ENCODE results near the gene MRAP. TPM values are rescaled to one million over a fixed set of nuclear protein-coding genes. Genes with fewer than 3 reads are reported as not detected.

The MRAP gene
- total and polyA plus RNA-seq, 9 of the 15 experiments (the other 6 are each of a cell fraction or from before 2014, with no cell fraction given): 0.63 to 2.3 TPM; not detected in 7

GRCh38 chr21:32356874-32357395 lies 58.3 kb downstream of the MRAP start:
- H4K20me1 ChIP-seq (replicated peaks; ENCODE audit: control insufficient read depth, insufficient read depth, low read length): no peaks in the 10 kb centered on the region; the same call in 1 of the 2 replicates
- H3K9me3 ChIP-seq (replicated peaks; ENCODE audit: control insufficient read depth, insufficient read depth, low read depth, low read length): no peaks in the 10 kb centered on the region
- WGBS (ENCODE audit: insufficient coverage, low coverage, missing lambda C conversion rate): 85% methylated on average over 1 of the region's 1 CpG
- H3K27me3 ChIP-seq (ENCODE audit: control insufficient read depth in 2 of 2, insufficient read depth in 2 of 2, low read length in 2 of 2): no peaks in the 10 kb centered on the region
- no peaks in the 10 kb centered on the region for H3K79me2 ChIP-seq (ENCODE audit: control insufficient read depth, insufficient read depth, low read length)
- no peak overlapping the region for H2AFZ ChIP-seq (ENCODE audit: low read depth, low read length)
- H3K9ac ChIP-seq (ENCODE audit: insufficient read depth in 1 of 2, low read depth in 2 of 2, low read length in 2 of 2): no peak overlapping the region
- ATAC-seq (no peak), FAIRE-seq (no peak), DNase-seq (ENCODE audit: extremely low read depth in 1 of 4, low spot score in 3 of 4) (no peak)
- no peak overlapping the region for H3K4me2 ChIP-seq (ENCODE audit: insufficient read depth, low read length)
- no peak for TF ChIP-seq TARDBP (IDR thresholded peaks at IDR 0.05)
- TF ChIP-seq RBM25 (IDR thresholded peaks at IDR 0.05; ENCODE audit: low read depth, low read length, severe bottlenecking): no peak
- TF ChIP-seq FOXA3 (CRISPR knock-in tag; conservative IDR thresholded peaks at IDR 0.05 in 1 of 2, IDR thresholded peaks at IDR 0.05 in 1 of 2): no peak
- TF ChIP-seq JUND (IDR thresholded peaks at IDR 0.05; ENCODE audit: borderline replicate concordance, low read depth, low read length): no peak
- TF ChIP-seq JUND (tag; IDR thresholded peaks at IDR 0.05; ENCODE audit: borderline replicate concordance, low read depth, low read length): no peak
- TF ChIP-seq MEIS2 (IDR thresholded peaks at IDR 0.05; ENCODE audit: partially characterized antibody): no peak
- no peak for TF ChIP-seq NCOR1 (IDR thresholded peaks at IDR 0.05)
- TF ChIP-seq CEBPG (CRISPR knock-in tag; IDR thresholded peaks at IDR 0.05): no peak
- TF ChIP-seq CEBPG (tag; conservative IDR thresholded peaks at IDR 0.05 in 1 of 2, IDR thresholded peaks at IDR 0.05 in 1 of 2): no peak
- intact Hi-C loops (cut with micrococcal nuclease): no loop called here
- no peak overlapping the region for H3K4me3 ChIP-seq
- H3K27ac ChIP-seq (ENCODE audit: extremely low read depth, low read depth, low read length): no peak overlapping the region
- BruUV-seq (replicated peaks): no TSS peak
- peaks cover 98% of the 10 kb centered on the region for H3K36me3 ChIP-seq (ENCODE audit: control insufficient read depth, insufficient read depth, low read length)
- no peaks in the 10 kb centered on the region for H3K4me1 ChIP-seq (replicated peaks in 1 of 2; ENCODE audit: control insufficient read depth in 2 of 2, insufficient read depth in 2 of 2, low read length in 2 of 2)
- no peaks in the 10 kb centered on the region for H3K9me1 ChIP-seq (ENCODE audit: control insufficient read depth, insufficient read depth, low read length)
- in situ Hi-C loops (cut with MboI): no loop called here
- POLR2A ChIA-PET: interaction anchor here (0.9 kb wide), 1 partner anchor 21 kb away, joined by 4 read pairs; no protein-coding TSS in a partner anchor
- CTCF ChIA-PET (ENCODE audit: low intra/inter-chr PET ratio): no interaction called here

All from K562 (cell line).